Amniotic stem cell (primary cell): ENCODE results near the gene CADM3.
A peak's percentile ranks its signal among the peaks of the same experiment; 100 is the strongest.

Experiments
- DNase-seq: peaks from one replicate; lab custom pipeline; 2025; lab: John Stamatoyannopoulos, UW

The CADM3 gene, protein sequence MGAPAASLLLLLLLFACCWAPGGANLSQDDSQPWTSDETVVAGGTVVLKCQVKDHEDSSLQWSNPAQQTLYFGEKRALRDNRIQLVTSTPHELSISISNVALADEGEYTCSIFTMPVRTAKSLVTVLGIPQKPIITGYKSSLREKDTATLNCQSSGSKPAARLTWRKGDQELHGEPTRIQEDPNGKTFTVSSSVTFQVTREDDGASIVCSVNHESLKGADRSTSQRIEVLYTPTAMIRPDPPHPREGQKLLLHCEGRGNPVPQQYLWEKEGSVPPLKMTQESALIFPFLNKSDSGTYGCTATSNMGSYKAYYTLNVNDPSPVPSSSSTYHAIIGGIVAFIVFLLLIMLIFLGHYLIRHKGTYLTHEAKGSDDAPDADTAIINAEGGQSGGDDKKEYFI

DNA sequence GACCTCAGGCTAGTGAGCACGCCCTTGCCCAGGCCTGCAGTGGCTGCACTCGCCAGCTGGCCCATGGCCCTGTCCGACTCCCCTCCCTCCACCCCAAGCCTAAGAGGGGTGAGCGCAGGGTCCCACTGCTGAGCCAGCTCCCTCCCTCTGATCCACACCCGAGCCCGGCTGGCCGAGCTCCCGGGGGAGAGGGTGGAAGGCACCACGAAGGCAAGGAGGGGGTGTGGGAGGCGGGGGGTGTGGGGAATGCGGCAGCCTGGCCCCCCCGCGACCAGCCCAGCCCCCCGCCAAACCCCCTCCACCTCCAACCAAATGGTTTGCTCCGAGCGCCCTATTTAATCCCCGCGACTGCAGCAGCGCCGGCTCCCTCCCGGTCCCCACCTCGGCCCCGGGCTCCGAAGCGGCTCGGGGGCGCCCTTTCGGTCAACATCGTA is at the start of gene CADM3:
Gene CADM3, plus strand, starts transcription at position 362 of the 434 bp plus-strand sequence. CDS start 151 bp downstream, outside the sequence.
- DNase-seq: no peak

DNA sequence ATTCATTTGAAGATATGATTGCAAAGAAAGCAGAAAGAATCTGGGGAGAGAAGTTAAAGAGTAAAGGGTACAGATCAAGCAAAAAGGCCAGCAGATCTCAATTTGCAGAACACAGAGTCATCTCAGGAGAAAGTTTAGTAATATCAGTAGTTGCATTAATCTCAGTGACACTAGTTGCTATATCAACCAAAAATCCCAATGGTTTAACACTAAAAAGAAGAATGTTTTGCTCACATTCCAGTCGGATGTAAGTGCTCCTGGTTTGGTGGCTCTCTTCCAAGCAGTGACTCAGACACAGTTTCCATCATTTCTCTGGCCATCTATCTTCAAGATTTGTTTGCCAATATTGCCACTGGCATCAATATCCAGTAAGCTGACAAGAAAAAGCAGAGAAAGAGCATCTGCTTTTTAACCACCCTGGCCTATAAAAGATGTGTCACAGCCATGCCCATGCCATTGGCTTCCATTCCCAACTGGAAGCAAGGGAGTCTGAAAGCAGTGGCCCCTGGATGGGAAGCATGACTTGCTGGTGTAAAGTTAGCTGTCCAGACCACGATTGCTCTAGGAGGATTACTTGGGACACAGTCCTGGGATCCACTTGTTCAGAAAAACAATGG is 49.3 kb upstream of the CADM3 start:
- no peak for DNase-seq

DNA sequence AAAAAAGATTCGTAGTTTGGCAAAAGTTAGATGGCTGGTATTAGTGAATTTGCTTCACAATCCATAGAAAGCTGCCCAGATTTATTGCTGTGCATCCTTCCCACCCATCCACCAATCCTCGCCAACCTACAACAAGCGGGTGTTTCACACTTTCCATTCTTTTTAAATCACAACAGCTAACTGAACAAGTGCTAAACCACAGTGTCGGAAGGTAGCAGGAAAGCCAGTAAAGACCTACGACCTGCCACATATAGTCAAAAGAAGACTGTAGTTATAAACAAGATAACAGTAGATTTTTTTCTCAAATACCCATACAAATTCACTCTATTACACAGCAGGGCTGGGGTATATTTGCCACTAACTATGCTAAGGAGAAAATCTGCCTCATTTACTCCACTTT is 47.8 kb upstream of the CADM3 start:
- no peak for DNase-seq

DNA sequence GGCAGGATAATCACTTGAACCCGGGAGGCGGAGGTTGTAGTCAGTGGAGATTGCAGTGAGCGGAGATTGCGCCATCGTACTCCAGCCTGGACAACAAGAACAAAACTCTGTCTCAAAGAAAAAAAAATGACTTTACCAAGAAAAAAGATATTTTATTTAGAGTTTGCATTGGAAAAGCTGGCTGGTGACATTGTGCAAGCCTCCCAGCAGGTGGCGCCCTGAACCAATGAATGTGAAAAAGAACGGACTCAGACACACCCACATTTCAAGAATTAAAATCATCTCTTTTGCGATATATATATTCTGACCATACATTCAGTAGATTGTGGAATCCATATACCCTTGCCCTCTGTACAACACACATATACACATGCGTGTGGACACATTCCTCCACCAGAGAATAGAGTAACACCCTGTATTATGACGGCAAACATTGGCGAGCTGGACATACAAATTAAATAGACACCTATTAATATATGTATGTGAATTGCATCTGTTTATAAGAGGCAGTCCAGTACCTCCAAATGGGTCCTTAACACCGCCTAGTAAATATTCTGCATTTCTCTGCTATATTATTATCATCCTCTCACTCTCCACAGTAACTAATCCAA is 39.0 kb upstream of the CADM3 start:
- DNase-seq: peak; percentile 33

DNA sequence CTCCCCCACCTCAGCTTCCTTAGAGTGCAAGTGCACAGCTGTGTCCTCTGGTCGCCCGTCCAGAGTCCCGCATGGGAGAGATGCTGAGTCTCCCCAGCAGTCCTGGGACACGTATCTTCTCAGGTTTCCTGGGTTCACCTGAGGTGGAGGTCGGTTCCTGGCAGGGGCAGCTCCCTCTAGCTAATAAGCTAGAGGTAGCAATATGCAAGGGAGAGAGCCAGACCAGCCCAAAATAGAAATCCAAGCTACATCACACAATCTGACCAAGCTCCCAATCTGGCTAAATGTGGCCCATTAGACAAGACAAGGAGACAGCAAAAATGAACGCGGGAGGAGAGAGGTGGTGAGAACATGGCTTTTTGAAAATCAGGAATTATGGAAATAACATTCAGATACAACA is 30.9 kb upstream of the CADM3 start:
- DNase-seq: no peak

DNA sequence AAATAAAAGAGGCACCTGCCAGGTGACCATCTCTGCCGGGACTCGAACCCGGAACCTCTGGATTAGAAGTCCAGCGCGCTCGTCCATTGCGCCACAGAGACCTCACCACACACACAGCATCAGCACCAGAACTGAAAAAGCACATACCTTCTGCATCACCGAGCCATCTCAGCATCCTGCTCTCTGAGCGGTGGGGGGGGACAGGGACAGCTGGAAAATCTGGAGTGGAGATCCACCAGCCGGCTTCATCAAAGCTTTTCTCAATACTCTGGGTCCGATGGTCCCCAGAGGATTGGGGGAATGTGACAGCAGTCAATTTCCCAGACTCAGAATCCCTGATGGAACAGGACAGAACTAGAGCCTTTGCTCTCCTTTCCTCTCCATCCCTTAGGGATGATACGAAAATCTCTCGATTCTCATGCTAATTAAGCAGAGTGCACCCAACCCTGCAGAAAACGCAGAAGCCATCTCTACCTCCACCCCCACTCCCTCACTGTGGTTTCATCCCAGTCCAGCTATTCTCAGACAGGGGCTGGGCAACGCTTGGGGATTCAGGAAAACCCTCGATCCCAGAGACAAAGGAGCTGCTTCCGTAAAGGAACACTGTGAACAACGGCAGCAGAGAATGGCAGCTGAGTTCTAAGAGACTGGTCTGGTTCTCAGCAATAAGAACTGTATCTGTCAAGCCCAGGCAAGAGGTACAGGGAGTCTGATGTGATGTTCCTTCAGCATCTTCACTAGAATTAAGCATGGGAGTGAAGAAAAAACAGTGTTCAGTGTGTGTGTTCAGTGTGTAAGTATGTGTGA is 29.6 kb upstream of the CADM3 start:
- peak; percentile 3 for DNase-seq

DNA sequence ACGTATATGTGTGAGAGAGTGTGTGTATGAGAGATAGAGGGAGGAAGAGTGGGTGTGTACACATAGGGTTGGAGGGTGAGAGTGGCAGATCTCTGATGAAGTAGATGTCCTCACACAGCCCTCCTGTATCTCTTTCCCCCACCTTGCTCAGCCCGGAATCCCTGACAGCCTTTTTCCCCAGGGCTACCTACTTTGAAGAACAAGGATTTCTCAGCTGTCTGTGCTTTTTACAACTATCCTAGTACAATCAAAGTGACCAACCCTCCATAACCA is 29.1 kb upstream of the CADM3 start:
- no peak for DNase-seq

DNA sequence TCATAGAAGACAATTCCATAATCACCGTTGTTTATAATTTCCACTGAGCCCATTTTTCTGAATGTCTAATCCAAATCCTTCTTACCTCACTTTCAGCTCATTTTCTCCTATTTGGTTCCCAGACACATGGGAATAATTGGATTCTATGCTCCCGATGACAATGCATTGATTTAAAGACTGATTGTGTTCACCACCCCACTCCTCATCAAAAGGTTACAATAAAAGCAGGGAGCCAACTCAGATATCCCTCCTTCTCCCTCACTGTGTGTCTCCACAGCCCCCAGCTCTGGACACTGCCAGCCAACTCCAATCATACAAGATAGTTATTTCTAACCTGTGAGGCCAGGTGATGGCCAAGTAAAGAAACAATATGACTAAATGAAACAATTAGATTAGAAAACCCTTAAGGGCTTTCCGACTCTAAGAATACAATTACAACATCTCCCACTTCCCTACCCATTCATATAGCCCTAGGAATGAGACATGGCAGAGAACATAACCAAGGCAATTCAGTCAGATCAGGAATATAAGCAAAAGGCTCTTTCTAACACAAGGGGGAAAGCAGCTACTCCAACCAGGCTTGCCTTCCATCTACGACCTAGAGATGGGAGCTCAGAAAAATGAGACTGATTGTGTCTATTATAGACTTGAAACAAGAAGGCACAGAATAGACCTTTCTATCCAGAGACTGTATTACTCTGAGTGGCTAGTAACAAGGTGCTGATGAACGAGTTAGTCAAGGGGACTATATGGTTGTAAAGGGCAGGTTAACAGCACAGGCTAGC is 28.5 kb upstream of the CADM3 start:
- DNase-seq: no peak

DNA sequence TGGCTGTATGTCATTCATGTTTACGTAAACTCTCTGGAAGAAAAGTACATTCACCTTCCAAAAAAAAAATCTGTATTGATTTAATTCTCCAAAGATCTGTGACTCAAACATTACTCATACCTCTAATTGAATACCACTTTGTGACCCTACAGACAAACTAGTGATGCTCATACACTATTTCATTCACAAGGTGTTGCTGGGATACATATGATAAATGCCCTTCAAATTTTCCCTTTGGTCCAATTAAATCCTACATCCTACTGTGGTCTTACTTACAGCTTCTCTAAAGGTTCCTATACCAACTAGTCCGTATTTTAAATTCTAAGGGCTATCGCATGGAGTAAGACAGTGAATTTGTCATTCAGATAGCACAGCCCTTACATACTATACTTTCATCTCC is 26.8 kb upstream of the CADM3 start:
- no peak for DNase-seq

DNA sequence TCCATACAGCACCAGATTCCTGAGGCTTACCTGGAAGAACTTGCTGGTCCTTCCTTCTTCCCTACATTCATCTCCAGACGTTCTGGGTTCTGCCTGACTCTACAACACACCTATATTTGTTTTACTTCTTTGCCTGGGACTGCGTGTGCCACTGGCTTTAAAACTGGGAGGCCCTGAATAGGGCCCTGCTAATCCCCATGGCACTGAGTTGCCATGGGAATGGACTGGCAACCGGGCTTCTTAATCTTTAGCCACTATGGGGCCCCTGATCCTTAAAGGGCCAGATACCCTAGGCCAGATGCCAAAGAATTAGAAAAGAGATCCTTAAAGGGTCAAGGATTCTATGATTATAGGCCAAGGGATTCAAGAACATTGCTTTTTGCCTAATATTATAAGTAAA is 24.4 kb upstream of the CADM3 start:
- no peak for DNase-seq

DNA sequence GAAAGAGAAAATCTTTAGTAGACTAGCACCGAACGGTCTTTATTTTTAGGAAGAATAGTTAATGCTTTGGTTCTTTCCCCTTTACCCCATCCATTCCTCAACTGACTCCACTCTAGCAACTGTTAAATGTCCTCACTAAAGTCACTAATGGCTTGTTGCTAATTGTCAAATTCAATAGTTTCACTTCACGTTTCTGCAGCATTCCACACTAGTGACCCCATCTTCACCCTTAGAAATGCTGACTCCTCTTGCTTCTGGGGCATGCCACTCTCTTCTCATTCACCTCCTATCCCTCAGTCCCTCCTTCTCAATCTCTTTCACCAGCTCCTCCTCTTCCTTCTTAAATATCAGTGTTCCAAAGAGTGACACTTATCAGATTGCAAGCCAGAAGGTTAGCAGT is 19.4 kb upstream of the CADM3 start:
- no peak for DNase-seq

DNA sequence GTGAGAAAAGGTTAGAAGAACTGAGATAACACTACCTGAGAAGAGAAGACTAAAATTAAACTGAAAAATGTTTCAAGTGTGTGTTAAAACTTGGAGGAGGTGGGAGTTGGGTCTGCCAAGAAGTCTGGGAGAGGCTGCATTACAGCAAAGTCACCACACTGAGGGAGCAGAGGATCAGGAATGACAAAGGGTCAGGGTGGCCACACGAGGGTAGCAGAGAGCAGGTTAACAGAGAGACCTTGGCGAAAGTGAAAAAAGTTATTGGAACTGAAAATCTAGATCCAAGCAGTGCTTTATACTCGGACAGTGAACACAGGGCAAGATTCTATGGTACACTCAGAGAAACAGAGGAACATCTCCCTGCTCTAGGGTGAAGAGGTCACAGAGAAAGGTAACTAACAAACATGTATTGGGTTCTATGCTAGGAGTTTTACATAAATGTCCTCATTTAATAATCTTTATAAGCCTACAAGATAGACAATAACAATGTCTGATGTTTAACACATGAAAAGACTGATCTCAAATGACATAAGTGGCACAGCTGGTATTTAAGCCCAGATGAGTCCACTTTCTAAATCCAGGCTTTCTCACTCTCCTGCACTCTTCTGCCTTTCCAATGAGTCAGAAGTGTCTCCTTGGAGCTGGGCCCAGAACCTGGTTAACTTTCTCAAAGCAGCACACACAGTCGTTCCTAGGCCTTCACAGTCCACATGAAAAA is 10.3 kb upstream of the CADM3 start:
- peak; percentile 71 for DNase-seq

DNA sequence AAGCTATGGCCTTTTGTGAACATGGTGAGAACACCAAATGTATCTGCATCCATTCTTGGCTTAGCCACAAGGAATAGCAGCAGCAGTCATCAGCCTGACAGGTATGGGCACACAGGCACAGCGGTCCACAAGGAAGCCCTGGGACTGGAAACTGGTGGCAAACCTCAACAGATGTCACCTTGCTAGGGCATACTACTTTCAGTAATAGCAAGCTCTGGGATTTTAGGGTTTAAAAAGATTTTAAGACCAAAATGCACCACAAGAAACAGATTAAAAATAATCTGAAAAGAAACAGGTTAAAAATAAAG is 9.7 kb upstream of the CADM3 start:
- DNase-seq: no peak

DNA sequence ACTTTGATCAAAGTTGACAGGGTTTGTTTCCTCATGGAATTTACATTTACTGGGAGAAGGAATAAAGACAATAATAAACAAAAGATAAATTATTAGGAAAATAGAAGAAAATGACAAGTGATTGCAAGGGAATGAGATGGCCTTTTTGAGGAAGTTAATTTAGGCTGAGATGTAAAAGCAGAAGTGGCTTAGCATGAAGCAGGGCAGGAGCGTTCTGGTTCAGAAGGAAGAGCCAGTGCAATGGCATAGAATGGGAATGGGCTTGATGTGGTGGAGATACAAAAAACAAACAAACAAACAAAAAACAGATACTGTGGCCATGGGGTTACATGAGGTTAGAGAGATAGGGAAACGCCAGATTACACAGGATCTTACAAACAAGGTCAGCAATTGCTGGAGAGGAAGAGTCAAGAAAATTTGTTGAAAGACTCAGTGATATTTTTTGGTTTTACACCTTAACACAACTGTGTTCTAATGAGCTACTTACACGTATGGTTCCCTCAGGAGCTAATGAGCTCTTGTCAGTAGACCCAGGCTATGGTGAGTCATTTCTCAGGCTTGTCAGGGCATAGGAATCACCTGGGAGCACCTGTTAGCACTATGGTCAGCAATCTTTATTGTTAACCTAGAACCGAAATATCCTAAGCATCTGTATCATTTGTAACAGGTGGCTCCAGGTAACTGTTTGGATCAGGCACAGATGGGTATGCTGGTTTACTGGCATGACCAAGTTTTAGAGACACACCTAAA is 8.7 kb upstream of the CADM3 start:
- no peak for DNase-seq

DNA sequence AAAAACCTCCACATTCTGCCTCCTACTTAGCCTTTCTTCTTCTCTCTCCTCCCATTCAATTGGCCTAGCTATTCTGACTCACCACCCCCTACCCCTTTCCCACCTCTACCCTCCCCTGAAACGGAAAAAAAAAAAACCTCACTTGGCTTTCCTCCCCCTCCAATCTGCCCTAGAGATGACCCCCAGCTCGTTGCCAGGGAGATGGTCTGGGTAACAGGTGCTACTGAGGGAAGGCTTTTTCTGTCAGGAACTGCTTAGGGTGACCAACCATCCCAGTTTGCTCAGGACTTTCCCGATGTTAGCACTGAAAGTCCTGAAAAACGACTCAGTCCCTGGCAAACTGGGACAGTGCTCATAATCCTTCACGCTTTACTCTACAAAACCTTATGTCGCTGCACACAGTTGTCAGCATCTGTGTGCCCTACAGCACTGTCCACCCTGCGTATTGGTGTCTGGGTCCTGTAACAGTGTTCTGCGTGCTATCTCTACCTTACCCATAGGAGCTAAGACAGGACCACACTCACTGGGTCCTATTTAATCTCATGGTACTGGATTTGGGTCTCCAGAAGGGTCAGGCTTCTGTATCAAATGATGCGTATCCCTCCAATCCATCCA is 7.7 kb upstream of the CADM3 start:
- DNase-seq: no peak

DNA sequence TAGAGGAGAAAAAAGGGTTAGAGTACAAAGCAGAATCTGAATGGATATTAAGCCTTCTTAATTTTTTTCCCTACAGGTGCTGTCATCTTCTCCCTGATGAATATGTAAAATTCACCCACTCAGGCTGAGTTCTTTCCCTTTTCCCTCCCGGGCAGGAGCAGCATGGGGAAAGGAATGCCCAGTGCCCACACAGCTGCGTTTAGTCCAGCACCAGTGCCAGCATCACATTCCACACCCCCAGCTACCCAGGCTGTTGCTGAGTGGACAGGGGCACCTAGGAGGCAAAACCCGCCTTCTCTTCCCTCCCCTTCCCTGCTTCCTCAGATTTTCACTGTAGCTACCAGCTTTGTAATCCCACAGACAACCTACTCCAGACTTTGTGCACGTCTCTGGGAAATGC is 3.4 kb upstream of the CADM3 start:
- no peak for DNase-seq

DNA sequence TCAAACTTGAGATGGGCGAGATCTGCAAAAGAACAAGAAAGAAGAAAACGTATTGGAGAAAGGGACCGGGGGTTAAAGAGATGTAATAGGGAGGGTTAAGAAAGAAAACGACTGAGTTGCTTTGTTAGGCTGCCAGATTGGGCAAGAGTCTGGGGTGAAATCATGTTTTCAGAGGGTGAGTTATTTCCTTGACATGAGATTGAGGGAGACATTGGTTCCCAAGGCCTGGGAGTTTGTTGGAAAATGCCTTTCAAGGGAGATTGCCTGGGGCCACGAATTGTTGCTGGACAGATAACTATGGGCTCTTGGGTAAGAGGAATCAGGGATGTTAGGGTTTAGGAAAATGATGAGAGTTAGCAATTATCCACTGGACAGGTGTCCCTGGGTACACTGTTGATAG is 776 bp upstream of the CADM3 start:
- no peak for DNase-seq

DNA sequence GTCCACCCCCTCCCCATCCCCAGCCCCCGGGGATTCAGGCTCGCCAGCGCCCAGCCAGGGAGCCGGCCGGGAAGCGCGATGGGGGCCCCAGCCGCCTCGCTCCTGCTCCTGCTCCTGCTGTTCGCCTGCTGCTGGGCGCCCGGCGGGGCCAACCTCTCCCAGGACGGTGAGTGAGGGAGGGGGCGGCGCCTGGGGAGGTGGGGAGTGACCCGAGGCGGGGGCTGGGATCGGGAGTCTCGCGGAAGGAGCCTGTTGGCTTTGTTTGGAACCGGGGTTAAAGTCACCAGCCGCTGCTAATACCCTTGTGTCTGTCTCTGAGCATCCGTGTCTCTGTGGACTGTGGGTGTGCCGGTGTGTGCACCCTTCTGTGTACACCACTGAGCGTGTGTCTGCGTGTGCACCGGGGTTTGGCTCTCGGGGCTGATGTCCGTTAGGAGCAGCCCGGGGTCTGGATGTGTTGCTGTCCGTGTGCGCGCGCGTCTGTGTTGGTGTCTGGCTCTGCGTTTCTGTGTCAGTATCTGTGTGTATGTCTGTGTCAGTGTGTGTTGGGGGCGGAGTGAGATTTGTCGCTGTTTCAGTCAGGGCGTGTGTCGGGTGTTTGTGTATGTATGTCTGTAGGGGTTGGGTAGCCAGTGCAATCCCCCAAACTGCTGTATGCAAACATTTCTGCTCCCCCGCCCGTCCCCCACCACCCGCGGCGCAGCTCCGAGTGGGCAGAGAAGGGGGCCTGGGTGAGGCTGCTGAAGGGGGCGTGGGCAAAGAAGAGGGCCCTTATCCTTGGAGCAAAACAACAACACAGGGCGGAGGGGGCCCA is 480 bp downstream of the CADM3 start:
- DNase-seq: no peak

DNA sequence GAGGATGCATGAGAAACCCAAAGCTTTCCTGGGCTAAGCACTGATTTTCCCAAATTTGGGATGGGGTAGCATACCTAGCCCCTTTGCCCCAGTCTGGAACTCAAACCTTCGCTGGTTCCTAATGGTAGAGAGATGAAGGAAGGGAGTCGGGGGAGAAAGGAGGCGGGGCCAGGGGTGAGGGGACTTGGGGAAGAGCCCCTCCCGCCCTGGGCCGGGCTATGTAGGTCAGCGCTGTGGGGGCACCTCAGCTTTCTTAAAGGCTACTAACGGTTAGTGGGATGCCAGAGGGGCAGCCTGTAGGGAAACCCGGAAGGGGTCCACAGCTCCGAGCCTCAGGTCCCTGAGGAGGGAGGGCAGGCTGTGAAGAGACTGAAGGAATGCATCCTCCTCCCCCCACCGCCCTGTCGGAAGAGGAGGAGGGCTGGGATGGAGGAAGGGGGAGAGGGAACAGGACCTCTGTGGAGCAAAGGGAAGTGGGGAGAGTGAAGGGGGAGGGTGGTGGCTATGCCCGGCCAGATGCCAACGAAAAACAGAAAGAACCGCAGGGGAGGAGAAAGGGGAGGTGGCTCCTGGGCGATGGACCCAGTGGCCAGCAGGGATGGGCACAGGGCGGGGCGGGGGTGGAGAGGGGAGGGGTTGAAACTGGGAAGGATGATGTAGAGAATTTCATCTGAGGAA is 1.3 kb downstream of the CADM3 start:
- no peak for DNase-seq
